Measurements from ENCODE around the gene DNM3. TPM values are rescaled to one million over a fixed set of nuclear protein-coding genes. Genes with fewer than 3 reads are reported as not detected.
"Not testable (repeated sequence)": the region's sequence is repeated elsewhere in the genome, so short reads cannot be mapped to it uniquely, and the experiment has no call there.

DNM3 gene
- total and polyA plus RNA-seq, 12 donors = 7.2 to 78.6 (median 18.4) TPM

GRCh38 chr1:172298141-172298540, 456.8 kb downstream of the DNM3 start:
- Histone ChIP-seq H3K4me1 (replicated peaks in 1 of 2) (peaks cover 0 to 5% of the 10 kb centered on the region in 2 donors), H3K9me3 (replicated peaks in 1 of 3) (no peaks in the 10 kb centered on the region), H3K27ac (no peak overlapping the region), H3K4me3 (no peak overlapping the region), H3K36me3 (replicated peaks in 1 of 2) (no peaks in the 10 kb centered on the region), H3K27me3 (no peaks in the 10 kb centered on the region)
- 79 to 94% (median 89%) methylated on average over 3 of the region's 3 CpGs for WGBS, 4 donors
- TF ChIP-seq POLR2A (IDR thresholded peaks at IDR 0.05) = no peak
- no peak for TF ChIP-seq CTCF (IDR thresholded peaks at IDR 0.05)
- intact Hi-C loops (cut with DNase I) = no loop called here
- DNase-seq = no peak

GRCh38 chr1:172298911-172299310, 457.6 kb downstream of the DNM3 start:
- H3K36me3 ChIP-seq (replicated peaks in 1 of 2) = no peaks in the 10 kb centered on the region
- H3K4me1 ChIP-seq (replicated peaks in 1 of 2) = peaks cover 0 to 5% of the 10 kb centered on the region in 2 donors
- no peak overlapping the region for H3K4me3 ChIP-seq
- H3K27me3 ChIP-seq = no peaks in the 10 kb centered on the region
- intact Hi-C loops (cut with DNase I) = no loop called here
- H3K9me3 ChIP-seq (replicated peaks in 1 of 3) = no peaks in the 10 kb centered on the region
- H3K27ac ChIP-seq = no peak overlapping the region
- 94 to 98% (median 96%) methylated on average over 2 of the region's 2 CpGs for WGBS, 4 donors
- no peak for DNase-seq
- TF ChIP-seq POLR2A (IDR thresholded peaks at IDR 0.05) = no peak
- no peak for TF ChIP-seq CTCF (IDR thresholded peaks at IDR 0.05)

GRCh38 chr1:172299515-172299914, 458.2 kb downstream of the DNM3 start:
- intact Hi-C loops (cut with DNase I) = no loop called here
- H3K27me3 ChIP-seq = no peaks in the 10 kb centered on the region
- H3K27ac ChIP-seq = no peak overlapping the region
- TF ChIP-seq CTCF (IDR thresholded peaks at IDR 0.05) (no peak), POLR2A (IDR thresholded peaks at IDR 0.05) (no peak)
- DNase-seq = no peak
- H3K4me3 ChIP-seq = no peak overlapping the region
- peaks cover 0 to 5% of the 10 kb centered on the region in 2 donors for H3K4me1 ChIP-seq (replicated peaks in 1 of 2)
- H3K36me3 ChIP-seq (replicated peaks in 1 of 2) = no peaks in the 10 kb centered on the region
- H3K9me3 ChIP-seq (replicated peaks in 1 of 3) = no peaks in the 10 kb centered on the region

GRCh38 chr1:172307508-172307907, 466.2 kb downstream of the DNM3 start:
- H3K36me3 ChIP-seq (replicated peaks in 1 of 2); H3K9me3 ChIP-seq (replicated peaks in 1 of 3); H3K27ac ChIP-seq; intact Hi-C loops (cut with DNase I); H3K27me3 ChIP-seq; H3K4me3 ChIP-seq; H3K4me1 ChIP-seq (replicated peaks in 1 of 2); DNase-seq: not testable (repeated sequence)
- WGBS, 4 donors = 90 to 93% (median 91%) methylated on average over 4 of the region's 4 CpGs

GRCh38 chr1:172308142-172308541, 466.8 kb downstream of the DNM3 start:
- 83 to 90% (median 87%) methylated on average over 2 of the region's 2 CpGs for WGBS, 4 donors
- no peak for TF ChIP-seq POLR2A (IDR thresholded peaks at IDR 0.05)
- no peak for TF ChIP-seq CTCF (IDR thresholded peaks at IDR 0.05)
- no peak overlapping the region for H3K27ac ChIP-seq
- no peak for DNase-seq
- no peaks in the 10 kb centered on the region for H3K4me1 ChIP-seq (replicated peaks in 1 of 2)
- intact Hi-C loops (cut with DNase I) = no loop called here
- H3K9me3 ChIP-seq (replicated peaks in 1 of 3) = no peaks in the 10 kb centered on the region
- H3K36me3 ChIP-seq (replicated peaks in 1 of 2) = no peaks in the 10 kb centered on the region
- no peak overlapping the region for H3K4me3 ChIP-seq
- no peaks in the 10 kb centered on the region for H3K27me3 ChIP-seq

Data from adrenal gland (tissue), 12 donors.